ENCODE data around the gene DLST. TPM values are rescaled to one million over a fixed set of nuclear protein-coding genes. Genes with fewer than 3 reads are reported as not detected.
"Not testable (repeated sequence)": the region's sequence is repeated elsewhere in the genome, so short reads cannot be mapped to it uniquely, and the experiment has no call there.

The DLST gene
- polyA plus RNA-seq, 1 donor, result 140 TPM

DNA sequence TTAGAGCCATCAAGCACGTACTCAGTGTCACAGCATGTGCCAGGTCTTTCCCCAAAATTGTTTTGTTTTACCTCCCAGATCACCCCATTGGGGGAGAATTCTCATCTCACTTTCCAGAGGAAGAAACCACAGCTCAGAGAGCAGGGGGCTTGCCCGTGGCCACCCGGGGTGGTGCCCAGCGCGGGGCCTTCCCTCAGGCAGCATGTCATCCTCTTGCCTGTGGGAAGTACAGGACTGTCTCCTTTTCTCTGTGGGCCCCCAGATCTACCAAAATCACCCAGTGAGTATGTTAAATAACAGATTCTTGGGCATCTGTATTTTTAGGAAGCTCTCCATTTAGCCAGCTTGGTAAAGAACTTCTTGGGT is 35.4 kb downstream of the DLST start:
- no peak for DNase-seq

DNA sequence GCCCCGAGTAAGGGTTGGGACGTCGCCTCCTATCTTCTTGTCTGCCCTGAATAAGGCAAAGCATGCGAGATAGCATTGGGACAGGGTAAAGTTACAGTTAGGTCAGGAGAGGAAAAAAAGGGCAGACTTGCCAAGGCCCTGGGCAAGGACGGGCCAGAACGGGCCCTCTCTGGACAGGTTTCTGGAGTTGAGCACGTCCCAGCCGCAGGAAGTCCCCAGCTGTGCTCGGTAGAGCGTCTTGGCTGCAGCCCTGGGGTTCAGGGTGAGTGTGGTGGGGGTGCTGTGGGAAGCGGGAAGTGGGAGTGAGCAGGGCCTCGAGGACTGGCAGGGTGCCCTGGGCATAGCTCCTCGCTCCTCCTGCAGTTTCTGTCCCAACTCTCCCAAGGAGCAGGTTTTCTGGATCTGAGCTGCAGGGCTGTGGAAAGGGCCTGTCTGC is 35.9 kb downstream of the DLST start:
- DNase-seq, result no peak

DNA sequence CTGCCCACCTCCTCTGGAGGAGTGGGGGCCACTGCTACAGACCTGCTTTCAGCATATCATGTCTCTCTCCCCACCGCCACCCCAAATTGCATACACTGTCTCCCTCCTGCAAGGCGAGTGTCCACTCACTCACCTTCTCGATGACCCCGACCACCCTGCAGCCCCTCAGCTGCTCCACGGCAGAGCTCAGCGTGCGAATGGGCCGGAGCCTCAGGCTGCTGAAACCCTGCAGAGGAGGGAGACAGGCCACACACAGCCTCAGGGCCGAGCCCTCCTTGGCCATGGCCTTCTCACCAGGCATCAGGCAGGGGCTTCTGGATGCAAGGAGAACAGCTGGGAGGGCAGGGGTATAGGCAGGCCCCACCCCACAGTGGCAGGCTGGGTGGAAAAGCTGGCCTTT is 36.7 kb downstream of the DLST start:
- DNase-seq, result no peak

DNA sequence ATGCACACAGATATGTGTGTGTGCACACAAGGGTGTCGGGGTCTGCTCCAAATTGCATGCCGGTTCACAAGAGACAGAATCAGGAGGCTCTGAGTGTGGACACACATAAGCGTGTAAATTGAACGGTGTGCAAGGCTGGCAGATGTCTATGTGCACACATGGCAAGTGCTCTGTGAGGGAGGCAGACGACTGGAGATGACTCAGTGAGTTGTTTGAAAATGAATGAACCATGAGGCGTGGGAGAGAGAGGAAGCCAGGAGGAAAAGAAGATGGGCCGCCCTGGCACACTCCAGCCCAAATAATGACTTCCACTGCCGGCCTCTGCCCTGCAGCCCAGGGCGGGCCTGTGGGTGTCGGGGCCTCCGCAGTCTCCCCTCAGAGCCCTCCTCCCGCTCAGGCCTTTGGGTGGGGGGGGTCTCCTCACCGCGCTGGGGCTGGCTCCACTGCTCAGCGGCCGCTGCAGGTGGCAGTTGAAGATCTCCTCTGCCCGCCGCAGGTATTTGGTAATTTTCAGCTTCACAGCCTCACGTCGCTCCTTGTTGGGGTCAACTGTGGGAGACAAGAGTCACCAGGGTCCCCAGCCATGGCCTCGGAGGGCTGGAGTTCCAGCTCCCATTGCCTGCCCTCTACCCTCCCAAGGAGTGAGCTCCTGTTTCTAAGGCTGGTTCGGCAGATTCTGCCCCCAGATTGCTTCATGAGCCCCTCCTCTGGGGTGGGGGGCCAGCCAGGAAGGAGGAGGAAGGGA is 37.9 kb downstream of the DLST start:
- DNase-seq, result no peak

DNA sequence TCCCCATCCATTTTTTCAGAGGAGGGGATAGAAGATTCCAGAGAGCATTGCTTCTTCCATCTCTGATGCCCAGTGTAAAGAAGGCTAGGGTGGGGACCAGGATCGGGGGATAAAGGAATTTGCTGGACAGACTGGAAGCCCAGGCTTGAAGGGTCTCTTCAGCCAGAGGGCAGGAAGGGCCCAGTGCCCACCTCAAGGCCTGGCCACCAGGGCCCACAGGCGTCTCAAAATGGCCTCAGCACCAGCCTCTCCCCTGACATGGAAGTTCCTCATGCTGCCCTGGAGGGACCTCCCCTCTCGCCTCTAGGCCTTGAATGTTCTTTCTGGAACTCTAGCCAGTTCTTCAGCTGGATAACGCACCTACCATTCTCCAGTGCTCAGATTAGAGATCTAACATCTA is 38.6 kb downstream of the DLST start:
- no peak for DNase-seq

DNA sequence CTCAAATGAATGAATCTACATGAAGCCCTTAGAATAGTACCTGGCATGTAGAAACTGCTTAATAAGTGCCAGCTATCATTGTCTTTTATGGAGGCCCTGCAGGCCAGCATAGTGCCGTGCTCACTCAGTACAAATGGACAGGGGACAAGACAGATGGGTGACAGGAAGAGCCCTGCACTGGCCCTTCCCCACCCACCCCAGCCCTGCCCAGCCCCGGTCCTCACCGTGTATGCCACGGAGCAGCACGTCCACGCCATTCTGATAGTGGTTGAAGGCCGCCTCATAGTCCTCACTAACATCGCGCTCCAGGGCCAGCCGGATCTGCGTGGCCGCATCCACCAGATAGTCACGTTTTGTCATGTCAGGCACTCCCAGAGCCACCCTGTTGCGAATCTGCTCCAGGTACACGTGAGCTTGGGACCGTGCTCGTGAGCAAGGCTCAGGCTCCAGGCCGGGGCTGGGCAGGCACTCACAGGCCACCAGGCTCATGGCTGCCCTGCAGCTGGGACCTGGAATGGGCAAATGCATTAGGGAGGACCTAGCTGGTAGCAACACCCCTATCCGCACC is 39.4 kb downstream of the DLST start:
- no peak for DNase-seq

DNA sequence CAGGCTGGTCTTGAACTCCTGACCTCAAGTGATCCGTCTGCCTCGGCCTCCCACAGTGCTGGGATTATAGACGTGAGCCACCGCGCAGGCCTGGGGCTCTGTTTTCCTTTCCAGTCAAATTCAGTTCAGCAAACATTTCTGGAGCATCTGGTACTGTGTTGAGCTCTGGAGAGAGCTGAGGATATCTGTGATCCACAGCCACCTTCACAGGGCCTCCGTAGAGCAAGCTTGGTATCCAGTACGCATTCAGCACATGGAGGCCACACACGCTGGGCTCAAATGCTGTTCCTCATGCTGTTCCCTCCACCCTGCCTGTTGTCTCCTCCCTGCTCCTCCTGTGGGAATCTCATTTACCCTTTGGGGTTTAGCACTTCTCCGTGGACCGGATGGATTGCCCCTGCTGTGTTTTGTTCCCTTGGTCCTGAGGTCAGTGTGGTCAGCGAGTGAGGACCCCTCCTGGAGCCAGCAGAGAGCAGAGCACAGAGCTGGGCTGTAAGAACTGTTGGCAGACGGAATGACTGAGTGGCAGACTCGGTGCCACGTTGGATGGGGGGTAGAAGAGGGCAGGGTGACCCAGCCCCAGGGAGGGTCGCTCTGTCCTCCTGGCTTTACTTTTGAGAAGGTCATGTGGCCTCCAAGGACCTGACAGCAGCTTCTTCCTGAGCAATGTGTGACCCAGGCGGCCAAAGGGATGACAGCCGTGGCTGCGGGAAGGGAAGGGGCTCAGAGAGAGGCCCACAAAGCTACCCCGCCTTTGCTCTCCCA is 40.5 kb downstream of the DLST start:
- no peak for DNase-seq

DNA sequence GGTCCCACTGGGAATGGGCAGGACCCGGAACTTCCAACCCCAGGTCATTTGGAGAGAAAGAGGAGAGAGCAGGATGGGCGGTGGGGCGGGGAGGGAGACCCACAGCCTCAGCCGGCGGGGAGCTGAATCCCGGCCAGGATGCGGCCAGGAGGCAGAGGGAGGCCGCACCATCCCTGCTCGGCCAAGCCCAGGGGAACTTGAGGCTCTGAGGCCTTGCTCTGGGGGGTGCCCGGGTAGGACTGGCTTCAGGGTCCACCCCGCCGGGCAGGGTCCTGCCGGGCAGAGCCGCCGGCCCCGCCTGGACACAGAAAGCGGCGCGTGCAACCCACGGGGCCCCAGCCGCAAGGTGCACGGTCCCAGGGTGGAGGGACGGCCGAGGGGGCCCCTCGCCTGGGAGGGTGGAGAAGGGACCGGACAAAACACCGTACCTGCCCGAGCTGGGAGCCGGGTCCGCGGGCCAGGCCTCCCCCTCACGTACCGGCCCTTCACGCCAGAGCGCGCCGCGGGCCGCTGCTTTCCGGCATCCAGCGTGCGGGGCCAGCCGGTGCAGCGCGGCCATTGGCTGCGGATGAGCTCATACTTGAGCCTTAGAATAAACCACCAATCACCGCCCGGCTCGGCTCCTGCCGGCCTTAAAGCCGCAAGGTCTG is 41.2 kb downstream of the DLST start, which contains the start of gene RPS6KL1:
TSS of gene RPS6KL1 (minus strand) at position 509 of the 650 bp plus-strand sequence. CDS start 1,719 bp downstream, outside the sequence.
- DNase-seq, result peak; percentile 69

DNA sequence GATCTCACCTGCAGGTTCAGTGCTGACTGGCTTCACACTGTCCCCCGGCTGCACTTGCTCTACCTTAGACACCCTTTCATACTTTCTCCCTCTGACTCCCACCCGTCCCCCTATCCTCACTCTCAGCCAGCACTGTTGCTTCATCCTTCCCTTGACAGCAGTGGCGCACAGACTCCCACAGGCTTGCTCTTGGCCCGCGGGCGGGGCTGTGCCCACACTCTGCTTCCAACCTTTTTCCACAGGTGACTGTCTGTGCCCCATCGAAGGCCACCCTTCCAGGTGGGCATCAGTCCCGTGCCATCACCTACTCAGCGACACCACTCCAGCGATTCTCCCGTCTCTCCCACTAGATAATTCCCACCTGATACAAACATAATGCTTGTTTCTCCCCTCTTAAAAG is 42.3 kb downstream of the DLST start:
- DNase-seq, result no peak

DNA sequence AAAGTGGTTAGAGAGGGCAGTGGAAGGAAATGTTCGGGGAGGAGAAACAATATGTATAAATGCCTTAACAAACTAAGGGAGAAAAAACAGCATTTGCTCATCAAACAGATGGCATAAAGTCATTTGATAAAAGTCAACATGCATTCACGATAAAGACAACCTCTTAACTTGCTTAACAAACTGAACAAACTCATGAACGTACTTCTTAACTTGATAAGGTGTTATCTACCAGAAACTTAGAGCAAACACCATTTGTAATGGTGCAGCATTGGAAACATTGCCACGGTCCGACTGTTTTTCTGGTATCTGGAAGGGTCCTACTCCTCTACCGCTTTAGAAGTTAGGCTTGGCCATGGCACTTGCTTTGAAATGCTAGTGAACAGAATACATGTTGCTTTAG is 45.5 kb downstream of the DLST start:
- no peak for DNase-seq

DNA sequence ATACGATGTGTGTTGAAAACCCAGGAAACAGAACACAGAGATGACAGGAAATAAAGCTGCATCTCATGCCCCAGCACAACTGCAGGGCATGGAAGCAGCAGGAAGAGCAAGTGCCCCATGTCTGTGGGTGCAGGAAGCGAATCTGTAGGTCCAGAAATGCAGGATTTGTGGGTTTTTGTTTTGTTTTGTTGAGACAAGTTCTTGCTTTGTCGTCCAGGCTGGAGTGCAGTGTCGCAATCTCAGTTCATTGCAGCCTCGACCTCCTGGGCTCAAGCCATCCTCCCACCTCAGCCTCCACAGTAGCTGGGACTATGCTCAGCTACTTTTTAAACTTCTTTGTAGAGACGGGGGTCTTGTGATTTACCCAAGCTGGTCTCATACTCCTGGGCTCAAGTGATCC is 47.5 kb downstream of the DLST start:
- DNase-seq, result no peak

DNA sequence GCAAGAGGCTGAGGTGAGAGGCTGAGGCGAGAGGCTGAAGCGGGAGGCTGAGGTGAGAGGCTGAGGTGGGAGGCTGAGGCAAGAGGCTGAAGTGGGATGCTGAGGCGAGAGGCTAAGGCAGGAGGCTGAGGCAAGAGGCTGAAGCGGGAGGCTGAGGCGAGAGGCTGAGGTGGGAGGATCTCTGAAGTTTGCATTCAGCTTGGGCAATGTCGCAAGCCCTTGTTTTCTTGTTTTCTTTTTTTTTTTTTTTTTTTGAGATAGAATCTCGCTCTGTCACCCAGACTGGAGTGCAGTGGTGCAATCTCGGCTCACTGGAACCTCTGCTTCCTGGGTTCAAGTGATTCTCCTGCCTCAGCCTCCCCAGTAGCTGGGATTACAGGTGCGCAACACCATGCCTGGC is 50.0 kb downstream of the DLST start:
- not testable (repeated sequence) for DNase-seq

DNA sequence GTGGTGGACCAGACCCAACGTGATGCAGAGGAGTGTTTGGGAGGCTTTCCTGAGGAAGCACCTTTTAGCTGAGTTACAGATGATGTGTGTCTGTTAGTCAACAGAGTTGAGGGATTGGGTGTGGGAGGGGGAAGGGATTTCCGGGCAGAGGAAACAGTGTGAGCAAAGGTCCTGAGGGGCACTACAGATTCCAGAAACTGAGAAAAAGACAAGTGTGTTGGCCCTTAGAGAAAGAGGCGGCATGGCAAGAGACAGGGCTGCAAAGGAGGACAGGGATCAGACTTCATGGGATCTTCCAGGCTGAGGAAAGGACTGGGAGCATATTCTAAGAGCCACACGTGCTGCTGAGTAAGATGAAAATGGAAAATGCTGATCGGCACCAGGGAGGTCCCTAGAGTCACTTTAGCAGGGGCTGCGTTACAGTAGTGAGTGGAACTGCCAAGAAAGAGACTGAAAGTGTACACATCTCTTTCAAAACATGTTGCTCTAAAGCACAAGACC is 50.7 kb downstream of the DLST start:
- no peak for DNase-seq

DNA sequence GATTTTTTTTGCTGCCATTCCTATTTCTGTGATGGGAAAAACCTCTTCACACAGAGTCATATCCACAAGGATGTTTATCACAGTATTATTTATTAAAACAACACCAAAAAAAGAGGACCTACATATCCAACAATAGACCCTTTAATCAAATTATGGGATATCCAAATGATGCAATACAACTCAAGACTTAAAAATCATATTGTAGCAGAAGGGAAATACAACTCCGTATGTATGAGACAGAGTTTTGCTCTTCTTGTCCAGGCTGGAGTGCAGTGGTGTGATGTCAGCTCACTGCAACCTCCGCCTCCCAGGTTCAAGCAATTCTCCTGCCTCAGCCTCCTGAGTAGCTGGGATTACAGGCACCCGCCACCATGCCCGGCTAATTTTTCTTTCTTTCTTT is 51.2 kb downstream of the DLST start:
- not testable (repeated sequence) for DNase-seq

DNA sequence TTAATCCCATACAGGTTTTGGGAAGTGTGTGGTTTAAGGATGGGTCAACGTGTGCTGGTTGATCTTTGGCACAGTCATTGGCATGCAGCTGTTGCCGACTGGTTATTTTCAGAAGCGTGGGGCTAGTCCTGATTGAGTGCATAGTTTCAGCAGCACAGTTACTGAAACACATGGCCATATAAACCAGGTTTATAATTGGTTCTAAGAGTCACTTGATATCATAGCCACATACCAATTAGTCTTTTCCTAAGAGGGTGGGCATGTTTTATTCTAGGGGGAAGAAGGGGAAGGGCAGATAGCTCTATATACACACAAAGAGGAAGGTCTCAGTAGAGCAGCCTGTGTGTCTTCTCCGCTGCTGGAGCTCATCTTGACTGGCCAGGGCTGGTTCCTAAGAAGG is 52.3 kb downstream of the DLST start:
- no peak for DNase-seq

DNA sequence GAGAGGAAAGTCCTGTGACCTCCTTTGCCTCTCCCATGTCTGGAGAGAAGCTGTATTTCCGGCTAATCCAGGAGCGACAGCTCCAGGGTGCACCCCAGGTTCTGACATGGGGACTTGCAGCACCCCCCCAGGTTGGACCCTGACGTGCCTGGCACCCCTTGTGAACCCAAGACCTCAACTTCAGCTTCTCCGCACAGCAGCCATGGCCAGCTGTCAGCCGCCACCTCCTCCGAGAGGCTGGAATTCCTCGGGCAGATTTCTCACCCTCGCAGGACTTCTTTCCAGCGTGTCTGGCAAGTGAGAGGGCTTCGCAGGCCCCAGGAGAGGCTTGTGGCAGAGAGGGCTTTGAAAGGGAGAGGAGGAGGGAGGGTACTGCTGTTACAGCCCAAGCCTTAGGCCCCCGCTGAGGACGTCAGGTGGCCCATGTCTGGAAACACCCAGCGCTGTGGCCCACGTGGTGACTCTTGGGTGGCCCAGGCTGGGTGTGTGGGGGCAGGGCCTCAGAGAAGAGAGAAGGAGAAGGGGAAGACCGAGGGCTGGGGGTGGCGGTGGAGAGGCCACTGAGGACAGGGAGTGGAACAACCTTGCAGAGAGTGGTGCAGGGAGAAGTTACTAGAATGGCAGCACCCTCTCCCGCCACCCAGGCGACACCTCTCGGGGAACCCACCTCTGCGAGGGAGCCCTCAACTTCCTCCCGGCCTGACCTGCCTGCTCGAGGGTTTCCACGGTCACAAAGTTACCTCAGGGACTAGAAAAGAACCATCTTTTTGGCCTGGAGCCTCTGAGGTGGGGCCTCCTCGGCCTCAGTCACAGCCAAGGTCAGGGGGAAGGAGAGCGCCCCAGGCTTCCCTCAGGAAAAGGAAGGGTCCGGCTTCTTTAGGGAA is 53.0 kb downstream of the DLST start:
- no peak for DNase-seq

DNA sequence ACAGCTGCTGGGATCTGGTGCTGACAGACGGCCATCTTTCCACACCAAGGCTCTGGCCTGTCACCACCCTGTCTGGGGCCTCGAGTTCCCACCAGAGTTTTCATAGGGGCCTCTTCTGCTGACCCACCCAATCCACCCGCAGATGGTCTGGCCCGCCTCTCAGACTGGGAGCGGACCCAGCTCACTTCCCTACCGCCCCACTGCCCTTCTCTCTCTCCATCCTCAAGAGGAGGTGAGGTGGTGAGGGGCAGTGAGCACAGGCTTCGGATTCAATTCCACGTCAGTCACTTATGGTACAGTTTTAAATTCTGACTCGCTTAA is 53.6 kb downstream of the DLST start:
- no peak for DNase-seq

DNA sequence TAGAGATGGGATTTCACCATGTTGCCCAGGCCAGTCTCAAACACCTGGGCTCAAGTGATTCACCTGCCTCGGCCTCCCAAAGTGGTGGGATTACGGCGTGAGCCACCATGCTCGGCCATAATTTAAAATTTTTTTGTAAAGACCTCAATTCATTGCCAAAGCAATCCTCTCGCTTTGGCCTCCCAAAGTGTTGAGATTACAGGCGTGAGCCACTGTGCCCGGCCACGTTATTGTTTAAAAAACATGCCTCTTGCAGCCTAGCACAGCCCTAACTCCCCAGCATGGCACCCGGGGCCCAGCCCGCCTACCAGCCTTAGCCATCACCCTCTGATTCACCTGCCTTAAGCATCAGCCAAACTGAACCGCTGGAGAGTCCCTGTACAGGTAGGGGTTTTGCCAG is 54.4 kb downstream of the DLST start:
- no peak for DNase-seq

DNA sequence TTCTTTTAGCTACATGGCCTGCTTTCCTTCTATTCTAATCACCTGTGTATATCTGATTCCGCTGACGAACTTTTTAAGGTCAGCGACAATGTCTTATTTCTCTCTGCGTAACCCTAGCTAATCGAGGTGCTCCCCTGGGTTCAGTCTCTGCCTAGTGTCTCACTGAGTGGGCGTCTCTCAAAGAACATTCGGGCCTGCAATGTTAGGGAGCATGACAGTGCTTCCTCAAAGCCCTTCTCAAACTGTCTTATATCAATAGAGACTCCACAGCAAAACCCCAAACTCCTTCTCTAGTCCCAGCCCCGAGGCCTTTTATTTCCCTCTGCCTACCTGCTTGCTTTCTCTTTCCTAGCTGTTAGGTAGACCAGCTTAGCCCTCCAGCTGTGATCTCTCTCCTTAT is 55.0 kb downstream of the DLST start:
- DNase-seq, result no peak

DNA sequence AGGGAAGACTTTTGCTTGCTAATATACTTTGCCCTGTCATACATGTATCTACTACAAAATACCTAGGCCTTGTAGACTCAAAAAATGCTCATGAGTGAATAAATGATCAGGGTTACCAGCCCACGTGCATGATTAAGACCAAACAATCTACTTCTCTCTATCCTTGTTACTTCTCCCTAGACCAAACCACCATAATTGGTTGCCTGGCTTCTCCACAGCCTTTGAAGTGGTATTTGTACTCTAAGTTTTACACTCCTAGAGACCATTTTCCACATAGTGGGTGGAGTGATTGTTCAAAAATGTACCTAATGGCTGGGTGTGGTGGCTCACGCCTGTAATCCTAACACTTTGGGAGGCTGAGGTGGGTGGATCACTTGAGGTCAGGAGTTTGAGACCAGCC is 55.5 kb downstream of the DLST start:
- DNase-seq, result no peak
